ENCODE measurements around the gene DENND4C.
"Not testable (repeated sequence)": the region's sequence is repeated elsewhere in the genome, so short reads cannot be mapped to it uniquely, and the experiment has no call there.

- TF ChIP-seq CTCF (IDR thresholded peaks at IDR 0.05; ENCODE audit: insufficient read depth, low read length, poor library complexity, severe bottlenecking); EZH2phosphoT487 (conservative IDR thresholded peaks at IDR 0.05; ENCODE audit: low read length): not testable (repeated sequence)
These were observed 154.7 kb downstream of the DENND4C start for GRCh38 chr9:19385212-19385611.

Measured in SU-DHL-6 (cell line).